Amygdala (tissue), 56 donors: Measurements from ENCODE around the gene RPS6KA2.
"Not testable (repeated sequence)": the region's sequence is repeated elsewhere in the genome, so short reads cannot be mapped to it uniquely, and the experiment has no call there.

Source experiments
- DNase-seq, 56 donors: peaks; one replicate each; lab custom pipeline; 2025; lab: John Stamatoyannopoulos, UW

The RPS6KA2 gene

GRCh38 chr6:166539543-166539942, 87.5 kb downstream of the RPS6KA2 start:
- no peak for DNase-seq

DNA sequence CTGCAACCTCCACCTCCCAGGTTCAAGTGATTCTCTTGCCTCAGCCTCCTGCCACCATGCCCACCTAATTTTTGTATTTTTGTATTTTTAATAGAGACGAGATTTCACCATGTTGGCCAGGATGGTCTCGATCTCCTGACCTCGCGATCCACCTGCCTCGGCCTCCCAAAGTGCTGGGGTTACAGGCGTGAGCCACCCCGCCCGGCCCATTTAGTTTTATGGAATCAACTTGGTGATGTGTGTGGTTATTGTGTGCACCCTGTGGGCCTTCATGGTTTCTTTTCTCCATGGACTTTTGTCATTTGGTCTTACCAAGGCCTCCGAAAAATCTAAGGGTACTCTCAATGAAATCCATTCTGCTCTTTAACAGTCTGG, 88.1 kb downstream of the RPS6KA2 start:
- not testable (repeated sequence) for DNase-seq

DNA sequence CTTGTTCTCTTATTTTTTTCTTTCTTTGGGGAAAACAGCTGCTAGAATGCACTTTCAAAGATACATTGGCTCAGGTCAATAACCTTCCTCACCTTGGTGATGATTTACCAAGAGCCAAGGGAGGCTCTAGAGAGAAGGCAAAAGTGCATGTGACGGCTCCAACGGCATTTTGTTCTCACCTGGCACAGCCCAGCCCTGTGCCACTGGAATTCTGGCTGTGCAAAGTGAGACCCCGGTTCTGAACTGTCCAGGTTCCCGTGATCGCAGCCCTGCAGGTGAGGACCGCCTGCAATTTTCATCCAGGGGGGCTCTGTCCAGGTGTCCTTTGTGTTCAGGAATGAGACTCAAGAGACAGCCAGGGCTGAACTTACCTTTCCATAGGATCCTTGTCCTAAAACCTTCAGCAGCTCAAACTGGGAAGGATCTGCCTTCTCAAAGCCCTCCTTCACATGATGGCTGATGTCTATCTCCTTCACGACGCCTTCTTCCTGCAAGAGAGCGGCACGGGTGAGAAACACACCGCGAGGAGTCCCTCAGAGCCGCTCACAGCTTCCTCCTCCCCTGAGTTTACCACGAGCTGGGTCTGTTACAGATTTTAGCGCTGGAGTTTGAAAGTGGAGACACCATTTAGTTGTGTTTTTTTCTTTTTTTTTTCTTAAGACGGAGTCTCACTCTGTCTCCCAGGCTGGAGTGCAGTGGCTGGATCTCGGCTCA, 88.6 kb downstream of the RPS6KA2 start:
- no peak for DNase-seq

DNA sequence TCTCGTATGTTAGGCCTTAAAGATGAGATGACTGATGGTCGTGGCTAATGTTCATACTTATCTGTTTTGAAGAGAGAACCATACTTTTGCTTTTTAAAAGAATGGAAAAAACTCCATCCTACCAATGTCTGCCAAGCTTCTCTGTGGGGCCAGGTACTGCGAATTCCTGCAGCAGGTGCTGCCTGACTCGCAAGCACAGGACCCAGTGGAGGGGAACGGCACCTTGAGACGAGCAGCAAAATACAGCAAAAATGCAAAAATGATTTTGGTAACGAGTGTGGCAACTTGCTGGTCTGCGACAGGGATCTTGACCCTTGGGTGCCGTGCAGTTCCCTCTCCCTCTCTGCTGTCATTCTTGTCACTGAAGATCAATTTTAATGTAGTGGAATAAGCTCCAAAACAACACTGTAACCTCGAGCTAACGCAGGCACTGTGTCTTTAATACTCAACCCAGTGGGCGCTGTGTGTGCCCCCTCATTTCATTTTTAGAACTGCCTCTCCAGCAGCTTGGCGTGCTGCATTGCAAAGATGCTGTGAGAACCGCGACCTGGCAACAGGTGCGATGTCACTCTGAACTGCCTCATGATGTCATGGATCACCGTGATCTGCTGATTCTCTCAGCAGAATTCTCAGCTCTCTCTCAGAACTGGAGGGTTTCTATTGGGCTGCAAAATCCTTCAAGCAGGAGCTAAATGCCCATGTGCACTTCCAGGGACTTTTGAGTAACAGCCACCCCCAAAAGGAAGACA, 92.2 kb downstream of the RPS6KA2 start:
- no peak for DNase-seq

GRCh38 chr6:166533205-166533824, 93.7 kb downstream of the RPS6KA2 start:
- DNase-seq = no peak

DNA sequence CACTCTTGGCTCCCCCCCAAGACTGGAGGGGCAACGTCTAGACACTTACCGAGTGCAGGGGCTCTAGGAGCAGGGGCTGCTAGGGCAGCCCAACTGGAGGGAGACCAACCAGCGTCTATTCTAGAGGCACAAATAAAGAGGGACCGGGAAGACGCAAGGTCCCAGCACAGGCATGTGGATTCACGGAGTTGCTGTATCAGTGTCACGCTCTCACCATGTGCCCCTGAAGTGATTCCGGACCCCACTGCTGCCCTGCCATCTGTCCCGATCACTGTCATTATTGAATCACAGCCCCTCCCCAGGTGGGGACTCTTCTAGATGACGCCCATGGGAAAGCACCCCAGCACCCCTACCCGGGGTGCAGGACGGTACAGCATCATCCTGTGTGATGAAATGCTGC, 94.7 kb downstream of the RPS6KA2 start:
- DNase-seq = no peak

GRCh38 chr6:166530211-166531095, 96.6 kb downstream of the RPS6KA2 start:
- DNase-seq = no peak

GRCh38 chr6:166529586-166529985, 97.5 kb downstream of the RPS6KA2 start:
- no peak for DNase-seq

- not testable (repeated sequence) for DNase-seq
These were observed 98.0 kb downstream of the RPS6KA2 start for GRCh38 chr6:166529058-166529457.

DNA sequence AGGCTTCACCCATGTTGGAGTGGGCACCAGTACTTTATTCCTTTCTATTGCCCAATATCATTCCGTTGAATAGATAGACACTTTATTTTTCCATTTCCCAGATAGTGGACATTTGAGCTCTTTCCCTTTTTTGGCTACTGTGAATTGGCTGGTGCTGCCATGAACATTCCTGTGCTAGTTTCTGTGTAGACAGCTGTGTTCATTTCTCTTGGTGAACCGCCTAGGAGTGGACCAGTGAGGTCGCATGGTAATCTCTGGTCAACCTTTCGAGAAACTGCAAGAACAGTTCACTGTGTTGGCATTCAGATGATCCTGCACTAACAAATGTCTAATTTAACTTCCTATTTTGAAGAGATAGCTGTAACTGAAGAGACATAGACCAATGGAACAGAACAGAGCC, 99.2 kb downstream of the RPS6KA2 start:
- DNase-seq = no peak

- no peak for DNase-seq
These were observed 100.1 kb downstream of the RPS6KA2 start for GRCh38 chr6:166526937-166527336.

GRCh38 chr6:166525567-166525966, 101.5 kb downstream of the RPS6KA2 start:
- no peak for DNase-seq

- DNase-seq = no peak
These were observed 103.1 kb downstream of the RPS6KA2 start for GRCh38 chr6:166523782-166524559.

DNA sequence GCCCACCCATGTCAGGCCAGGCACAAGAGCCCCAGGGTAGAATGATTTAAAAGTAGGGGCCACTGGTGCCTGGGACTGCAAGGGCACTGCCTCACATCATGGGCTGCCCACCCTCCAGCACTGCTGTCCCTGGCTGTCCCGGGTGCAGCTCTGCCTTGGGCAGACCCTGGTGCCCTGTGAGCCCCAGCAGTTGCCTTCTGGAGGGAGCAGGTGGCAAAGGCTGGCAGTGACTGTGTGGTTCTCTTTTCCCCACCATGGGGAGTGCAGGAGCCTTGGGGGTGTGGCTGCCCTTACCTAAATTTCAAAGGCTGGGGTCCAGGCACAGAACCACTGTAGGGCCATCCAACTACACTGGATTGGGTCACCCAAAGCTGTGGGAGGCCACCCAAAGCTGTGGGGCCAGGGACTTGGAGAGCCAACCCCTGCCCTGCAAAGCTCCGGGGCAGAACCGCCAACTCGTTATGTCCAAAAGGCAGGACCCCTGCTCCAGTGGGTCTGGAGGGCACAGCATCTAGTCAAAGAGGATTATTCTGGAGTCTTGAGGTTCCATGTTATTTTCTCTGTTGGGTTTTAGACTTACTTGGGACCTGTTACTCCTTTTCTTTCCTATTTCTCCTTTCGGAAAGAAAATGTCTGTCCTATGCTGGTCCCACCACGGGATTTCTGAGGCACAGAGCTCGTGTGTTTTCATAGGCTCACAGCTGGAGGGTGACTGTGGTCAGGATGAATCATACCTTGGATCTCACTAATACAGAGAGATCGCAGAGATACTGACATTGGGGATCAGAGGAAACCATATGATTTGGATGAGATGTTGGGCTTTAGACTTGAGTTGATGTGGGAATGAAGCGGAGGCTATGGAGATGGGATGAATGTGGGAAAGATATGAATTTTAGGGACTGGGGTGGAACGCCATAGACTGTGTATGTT, 105.9 kb downstream of the RPS6KA2 start:
- DNase-seq = no peak

DNA sequence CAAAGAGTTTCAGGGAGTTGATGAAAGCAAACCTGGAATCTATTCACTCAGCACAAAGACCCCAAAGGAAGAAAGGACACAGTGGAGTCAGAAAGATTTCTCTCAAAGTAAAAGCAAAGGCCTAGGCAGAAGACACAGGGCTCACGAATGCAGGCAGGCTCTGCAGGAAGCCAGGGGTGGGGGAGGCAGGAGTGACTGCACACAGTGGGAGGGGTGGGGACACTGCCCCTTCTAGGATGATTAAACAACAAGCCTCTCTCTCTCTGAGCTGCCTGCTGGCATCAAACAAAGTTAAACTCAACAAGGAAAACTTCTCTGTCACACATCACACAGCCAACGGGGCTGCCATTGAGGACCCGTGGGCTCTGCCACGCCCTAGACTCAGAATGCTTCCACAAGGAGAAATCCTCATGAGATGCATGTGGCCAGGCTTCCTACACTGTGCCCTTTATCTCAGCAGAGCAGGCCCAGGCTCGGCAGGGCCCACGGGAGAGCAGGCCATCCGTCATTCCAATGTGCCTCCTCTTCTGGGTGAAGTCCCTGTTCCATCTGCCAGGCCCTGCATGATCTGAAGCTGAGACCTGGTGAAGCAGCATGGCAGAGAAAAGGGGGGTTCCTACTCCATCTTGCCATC, 110.7 kb downstream of the RPS6KA2 start:
- no peak for DNase-seq

DNA sequence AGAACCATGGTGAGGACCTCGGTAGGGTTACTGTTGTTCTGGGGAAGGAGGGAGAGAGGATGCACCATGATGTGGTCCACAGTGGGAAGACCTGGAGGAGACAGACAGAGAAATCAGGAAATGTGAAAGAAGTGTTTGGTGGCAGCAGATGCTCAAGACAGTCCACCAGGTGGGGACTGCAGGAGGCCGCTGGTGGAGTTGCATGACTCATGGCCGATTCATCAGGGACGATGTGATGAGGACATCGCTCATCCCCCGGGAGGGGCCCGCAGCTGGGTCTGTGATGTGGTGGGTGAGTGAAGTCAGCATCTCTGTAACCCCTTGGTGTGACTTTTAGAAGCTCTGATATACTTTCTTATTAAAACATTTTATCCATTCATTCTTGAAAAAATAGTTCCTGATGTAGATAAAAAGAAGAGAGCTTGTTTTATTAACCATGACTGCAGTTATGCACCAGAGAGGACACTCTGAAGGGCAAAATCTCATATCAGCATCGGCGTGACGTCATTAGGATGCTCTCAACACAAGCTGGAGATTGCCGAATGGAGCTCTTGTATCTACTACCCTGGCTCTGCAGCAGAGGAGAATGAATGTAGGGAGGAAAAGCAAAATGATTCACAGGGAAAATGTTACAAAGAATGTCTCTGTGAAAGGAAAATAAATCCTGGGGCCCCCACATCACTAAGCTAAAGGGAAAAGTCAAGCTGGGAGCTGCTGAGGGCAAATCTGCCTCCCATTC, 111.8 kb downstream of the RPS6KA2 start:
- peak in 20 of 56 donors; percentile 11 to 69 (median 36) for DNase-seq

GRCh38 chr6:166514196-166514595, 112.9 kb downstream of the RPS6KA2 start:
- DNase-seq = no peak

- DNase-seq = no peak
These were observed 114.5 kb downstream of the RPS6KA2 start for GRCh38 chr6:166512567-166512966.
